Astrocyte (in vitro differentiated cells and primary cell): ENCODE results near the gene PRKAG2. TPM values are rescaled to one million over a fixed set of nuclear protein-coding genes. Genes with fewer than 3 reads are reported as not detected.

Experiments
- DNase-seq: peaks from one replicate; pipeline ENCODE4 v3.0.0-alpha.2; 2010; ENCODE audit warnings: low read depth
- FAIRE-seq: peaks from 2 replicates; lab custom pipeline; 2011; peaks lifted over from hg19 to GRCh38; lab: Jason Lieb, UNC
- H2AFZ ChIP-seq: 2 replicates; pipeline ENCODE4 v1.6.0; 2012; ENCODE audit warnings: low read depth, low read length, inconsistent platforms
- H3K27ac ChIP-seq: 2 replicates; pipeline ENCODE4 v1.5.1; 2011; ENCODE audit warnings: low read depth, low read length, inconsistent platforms
- H3K27me3 ChIP-seq: 2 replicates; pipeline ENCODE4 v1.6.0; 2011; ENCODE audit warnings: low read length, inconsistent platforms; ENCODE audit not compliant: insufficient read depth
- H3K36me3 ChIP-seq: 2 replicates; pipeline ENCODE4 v1.5.1; 2011; ENCODE audit warnings: low read length, inconsistent platforms; ENCODE audit not compliant: insufficient read depth
- H3K4me1 ChIP-seq: 2 replicates; pipeline ENCODE4 v1.5.1; 2011; ENCODE audit warnings: low read length, inconsistent platforms; ENCODE audit not compliant: insufficient read depth
- H3K4me2 ChIP-seq: 2 replicates; pipeline ENCODE4 v1.6.0; 2012; ENCODE audit warnings: low read length, inconsistent platforms
- H3K4me3 ChIP-seq: 2 replicates; pipeline ENCODE4 v1.5.1; 2011; ENCODE audit warnings: low read depth, mild to moderate bottlenecking, low read length, inconsistent platforms; ENCODE audit not compliant: insufficient read depth
- H3K79me2 ChIP-seq: 2 replicates; pipeline ENCODE4 v1.6.0; 2012; ENCODE audit warnings: mild to moderate bottlenecking, low read length, inconsistent platforms; ENCODE audit not compliant: insufficient read depth
- H3K9ac ChIP-seq: 2 replicates; pipeline ENCODE4 v1.6.0; 2012; ENCODE audit warnings: mild to moderate bottlenecking, low read length, inconsistent platforms
- H3K9me3 ChIP-seq: 2 replicates; pipeline ENCODE4 v1.5.1; 2012; ENCODE audit warnings: low read depth, mild to moderate bottlenecking, low read length, inconsistent platforms; ENCODE audit not compliant: insufficient read depth
- H4K20me1 ChIP-seq: 2 replicates; pipeline ENCODE4 v1.6.0; 2012; ENCODE audit warnings: low read length, inconsistent platforms; ENCODE audit not compliant: insufficient read depth
- H3K27ac Mint-ChIP-seq: one replicate; pipeline ENCODE4 v1.8.0; 2021; ENCODE audit warnings: mild to moderate bottlenecking, mixed read lengths; ENCODE audit not compliant: unreplicated experiment
- H3K27me3 Mint-ChIP-seq: one replicate; pipeline ENCODE4 v1.8.0; 2021; ENCODE audit warnings: low read depth, mixed read lengths; ENCODE audit not compliant: unreplicated experiment
- H3K36me3 Mint-ChIP-seq: one replicate; pipeline ENCODE4 v1.8.0; 2021; ENCODE audit warnings: low read depth, mixed read lengths; ENCODE audit not compliant: unreplicated experiment
- H3K4me1 Mint-ChIP-seq: one replicate; pipeline ENCODE4 v1.8.0; 2021; ENCODE audit warnings: low read depth, mixed read lengths; ENCODE audit not compliant: unreplicated experiment
- H3K4me3 Mint-ChIP-seq: one replicate; pipeline ENCODE4 v1.8.0; 2021; ENCODE audit warnings: mild to moderate bottlenecking, moderate library complexity, mixed read lengths; ENCODE audit not compliant: unreplicated experiment
- H3K9me3 Mint-ChIP-seq: one replicate; pipeline ENCODE4 v1.8.0; 2021; ENCODE audit warnings: mild to moderate bottlenecking, mixed read lengths; ENCODE audit not compliant: unreplicated experiment
- CTCF ChIP-seq: IDR thresholded peaks from 2 replicates; pipeline ENCODE4 v1.5.1; 2011; ENCODE audit warnings: low read depth, mild to moderate bottlenecking, inconsistent platforms, low read length, moderate library complexity; ENCODE audit not compliant: insufficient read depth
- EZH2 ChIP-seq: IDR thresholded peaks from 2 replicates; pipeline ENCODE4 v1.6.1; 2012; ENCODE audit warnings: mild to moderate bottlenecking, low read length, inconsistent platforms; ENCODE audit not compliant: insufficient read depth
- total RNA-seq: library from RNA; stranded (reverse); gene quantifications from 2 replicates; pipeline ENCODE4 v1.2.1, GENCODE V29; 2021

PRKAG2 gene
- total RNA-seq, 1 donor from 2014 or later, result 40.7 TPM

GRCh38 chr7:151655555-151655954 is 221.4 kb downstream of the PRKAG2 start:
- no peak overlapping the region for H3K27ac ChIP-seq
- no peaks in the 10 kb centered on the region for H3K9me3 ChIP-seq
- no peaks in the 10 kb centered on the region for H4K20me1 ChIP-seq
- no peaks in the 10 kb centered on the region for H3K9me3 Mint-ChIP-seq
- TF ChIP-seq EZH2, result no peak
- TF ChIP-seq CTCF, result no peak
- H3K4me2 ChIP-seq, result no peak overlapping the region
- DNase-seq, result no peak
- H3K36me3 ChIP-seq, result no peaks in the 10 kb centered on the region
- H3K4me1 Mint-ChIP-seq, result peaks cover 16% of the 10 kb centered on the region
- H3K27me3 ChIP-seq, result no peaks in the 10 kb centered on the region
- peaks cover 7% of the 10 kb centered on the region for H3K4me1 ChIP-seq
- no peak overlapping the region for H3K4me3 Mint-ChIP-seq
- H2AFZ ChIP-seq, result no peak overlapping the region
- H3K36me3 Mint-ChIP-seq, result no peaks in the 10 kb centered on the region
- H3K79me2 ChIP-seq, result no peaks in the 10 kb centered on the region
- no peak overlapping the region for H3K9ac ChIP-seq
- H3K4me3 ChIP-seq, result no peak overlapping the region
- no peaks in the 10 kb centered on the region for H3K27me3 Mint-ChIP-seq
- H3K27ac Mint-ChIP-seq, result no peak overlapping the region
- no peak for FAIRE-seq

GRCh38 chr7:151652111-151652510 is 224.8 kb downstream of the PRKAG2 start:
- Histone ChIP-seq H3K27ac (no peak overlapping the region), H3K27me3 (no peaks in the 10 kb centered on the region), H3K36me3 (no peaks in the 10 kb centered on the region), H3K4me3 (no peak overlapping the region), H3K79me2 (no peaks in the 10 kb centered on the region), H3K4me1 (peaks cover 7% of the 10 kb centered on the region), H3K4me2 (no peak overlapping the region), H3K9me3 (no peaks in the 10 kb centered on the region), H4K20me1 (no peaks in the 10 kb centered on the region), H2AFZ (no peak overlapping the region), H3K9ac (no peak overlapping the region)
- no peaks in the 10 kb centered on the region for H3K36me3 Mint-ChIP-seq
- no peak for FAIRE-seq
- no peak overlapping the region for H3K4me3 Mint-ChIP-seq
- H3K9me3 Mint-ChIP-seq, result no peaks in the 10 kb centered on the region
- TF ChIP-seq CTCF (no peak), EZH2 (no peak)
- H3K4me1 Mint-ChIP-seq, result peaks cover 8% of the 10 kb centered on the region
- no peak for DNase-seq
- H3K27me3 Mint-ChIP-seq, result no peaks in the 10 kb centered on the region
- H3K27ac Mint-ChIP-seq, result no peak overlapping the region

- no peaks in the 10 kb centered on the region for H3K9me3 Mint-ChIP-seq
- Histone ChIP-seq H3K27ac (no peak overlapping the region), H3K4me3 (no peak overlapping the region), H3K79me2 (no peaks in the 10 kb centered on the region), H3K9me3 (peaks cover 2% of the 10 kb centered on the region), H3K4me2 (no peak overlapping the region), H3K4me1 (peaks cover 7% of the 10 kb centered on the region), H4K20me1 (no peaks in the 10 kb centered on the region), H3K9ac (no peak overlapping the region), H2AFZ (no peak overlapping the region), H3K36me3 (no peaks in the 10 kb centered on the region), H3K27me3 (no peaks in the 10 kb centered on the region)
- no peaks in the 10 kb centered on the region for H3K36me3 Mint-ChIP-seq
- no peak for TF ChIP-seq EZH2
- TF ChIP-seq CTCF, result no peak
- H3K4me3 Mint-ChIP-seq, result no peak overlapping the region
- peaks cover 8% of the 10 kb centered on the region for H3K4me1 Mint-ChIP-seq
- no peak for DNase-seq
- no peaks in the 10 kb centered on the region for H3K27me3 Mint-ChIP-seq
- FAIRE-seq, result no peak
- H3K27ac Mint-ChIP-seq, result no peak overlapping the region
These were observed 226.8 kb downstream of the PRKAG2 start for GRCh38 chr7:151650161-151650560.
